Suppressor macrophage treated with lipopolysaccharide for 1 hour (primary cell): ENCODE data around the gene TCF12.
A peak's percentile ranks its signal among the peaks of the same experiment; 100 is the strongest.

Experiments used
- DNase-seq, 3 donors: peaks; one replicate each; pipeline ENCODE4 v3.0.0-alpha.2; 2020 to 2022

Gene TCF12

DNA sequence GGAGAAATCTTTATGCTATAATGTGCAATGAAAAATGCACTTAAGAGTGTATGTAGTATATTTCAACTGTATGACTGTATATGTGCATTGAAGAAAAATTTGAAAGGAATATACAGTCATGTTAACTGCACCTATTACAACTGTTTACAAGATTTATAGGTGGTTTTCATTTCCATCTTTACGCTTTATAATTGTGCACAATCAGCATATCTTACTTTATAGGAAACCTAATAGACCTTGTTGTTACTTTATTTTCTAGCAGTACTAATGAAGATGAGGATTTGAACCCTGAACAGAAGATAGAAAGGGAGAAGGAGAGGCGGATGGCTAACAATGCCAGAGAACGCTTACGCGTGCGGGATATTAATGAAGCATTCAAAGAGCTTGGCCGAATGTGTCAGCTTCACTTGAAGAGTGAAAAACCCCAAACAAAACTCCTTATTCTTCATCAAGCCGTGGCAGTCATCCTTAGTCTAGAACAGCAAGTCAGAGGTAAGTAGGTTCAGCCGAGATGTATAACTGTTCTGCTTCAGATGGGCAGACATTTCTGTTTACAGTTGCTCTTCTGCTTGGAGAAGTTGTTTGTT is 354.4 kb downstream of the TCF12 start:
- no peak for DNase-seq

GRCh38 chr15:57273402-57273801 is 355.0 kb downstream of the TCF12 start:
- no peak for DNase-seq

- no peak for DNase-seq
Measured at GRCh38 chr15:57278439-57278838, 360.0 kb downstream of the TCF12 start.

DNA sequence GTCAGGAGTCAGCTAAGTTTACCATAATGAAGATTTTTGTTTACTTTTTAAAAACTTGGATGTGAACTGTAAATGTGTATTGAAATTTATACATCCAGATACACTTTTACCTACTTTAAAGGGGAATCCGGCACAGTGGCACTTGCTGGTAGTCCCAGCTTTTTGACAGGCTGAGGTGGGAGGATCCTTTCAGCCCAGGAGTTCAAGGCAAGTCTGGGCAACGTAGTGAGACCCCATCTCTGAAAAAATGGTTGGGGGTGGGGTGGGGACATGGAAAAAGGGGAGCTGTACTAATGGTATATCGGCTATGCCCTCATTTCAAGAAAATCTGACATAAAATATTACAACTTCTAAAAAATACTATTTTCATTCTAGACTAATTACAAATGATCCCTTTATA is 362.0 kb downstream of the TCF12 start:
- no peak for DNase-seq

- DNase-seq: no peak
Measured at GRCh38 chr15:57281321-57281720, 362.9 kb downstream of the TCF12 start.

- peak; percentile 54 to 80 (median 79) for DNase-seq
Measured at GRCh38 chr15:57282686-57283085, 364.2 kb downstream of the TCF12 start.

DNA sequence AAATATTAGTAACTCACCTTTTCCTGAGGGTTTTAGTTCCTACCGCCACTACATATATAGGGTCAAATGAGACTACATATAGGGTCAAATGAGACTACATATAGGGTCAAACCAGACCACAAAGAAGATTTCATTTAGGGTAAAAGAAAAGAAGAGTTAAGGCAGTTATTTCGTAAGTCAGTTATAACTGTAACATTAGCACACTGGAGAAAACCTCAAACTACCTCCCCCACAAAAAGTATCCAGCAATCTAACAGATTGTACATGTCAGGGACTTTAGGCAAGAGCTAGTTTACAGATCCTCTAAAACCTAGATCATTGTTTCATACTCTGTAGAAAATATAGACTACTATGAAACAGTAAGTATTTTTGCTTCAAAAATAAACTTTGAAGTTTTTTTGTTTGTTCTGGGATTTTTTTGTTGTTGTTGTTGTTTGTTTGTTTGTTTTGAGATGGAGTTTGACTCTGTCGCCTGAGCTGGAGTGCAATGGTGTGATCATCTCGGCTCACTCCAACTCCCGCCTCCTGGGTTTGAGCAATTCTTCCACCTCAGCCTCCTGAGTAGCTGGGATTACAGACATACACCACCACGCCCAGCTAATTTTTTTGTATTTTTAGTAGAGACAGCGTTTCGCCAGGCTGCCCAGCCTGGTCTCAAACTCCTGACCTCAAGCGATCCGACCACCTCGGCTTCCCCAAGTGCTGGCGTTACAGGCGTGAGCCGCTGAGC is 365.5 kb downstream of the TCF12 start:
- peak; percentile 47 to 55 (median 47) for DNase-seq

DNA sequence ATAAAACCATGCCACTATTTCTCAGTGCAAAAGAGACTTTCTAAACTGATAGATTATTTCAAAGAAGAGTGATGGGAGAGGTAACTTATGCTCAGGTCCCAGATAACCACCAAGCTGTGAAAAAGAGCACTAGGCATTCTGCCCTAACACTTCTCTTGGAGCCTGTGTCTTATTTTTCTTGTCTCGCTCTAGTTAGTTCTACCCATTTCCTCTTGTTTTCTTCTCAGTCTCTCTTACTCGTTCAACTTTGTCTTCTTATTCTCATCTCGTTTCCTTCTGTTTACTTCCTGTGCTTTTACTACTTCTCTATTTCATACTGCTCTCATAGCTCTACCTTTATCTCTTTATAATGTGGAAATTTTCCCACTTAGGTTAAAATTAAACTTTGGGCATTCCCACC is 366.1 kb downstream of the TCF12 start:
- no peak for DNase-seq

GRCh38 chr15:57285386-57285785 is 366.9 kb downstream of the TCF12 start:
- no peak for DNase-seq

DNA sequence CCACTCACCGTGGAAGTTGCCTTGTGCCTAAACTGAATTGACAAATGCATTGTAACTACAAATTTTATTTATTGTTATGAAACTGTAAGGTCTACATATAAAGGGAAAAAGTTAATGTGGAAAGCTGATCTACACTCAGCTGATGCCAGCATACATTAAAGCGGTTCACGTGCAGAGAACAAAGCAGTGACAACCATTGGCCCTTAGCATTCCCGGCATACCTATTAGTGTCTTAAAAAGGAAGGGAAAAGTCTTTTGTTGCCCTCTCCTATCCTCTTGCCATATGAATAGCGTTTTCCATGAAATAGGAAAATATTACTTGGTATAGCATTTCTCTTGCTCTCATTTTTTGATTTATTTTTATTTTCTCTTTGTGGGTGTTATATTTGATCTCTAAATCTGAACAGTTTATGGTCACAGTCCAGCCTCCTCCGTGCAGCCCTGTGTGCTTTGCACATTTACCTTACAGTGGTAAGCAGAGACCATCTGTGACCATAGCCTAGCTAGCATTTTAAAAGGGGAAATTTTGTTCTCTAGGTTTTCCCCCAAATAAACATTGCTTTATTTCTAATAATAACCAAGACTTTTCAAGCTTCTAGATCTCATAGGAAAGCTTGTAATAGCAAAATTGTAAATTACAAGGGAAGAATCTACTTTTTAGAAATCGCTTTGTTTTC is 368.1 kb downstream of the TCF12 start:
- no peak for DNase-seq

- no peak for DNase-seq
Measured at GRCh38 chr15:57287123-57287521, 368.7 kb downstream of the TCF12 start.

- DNase-seq: no peak
Measured at GRCh38 chr15:57288926-57289580, 370.6 kb downstream of the TCF12 start.

- DNase-seq: peak; percentile 44 to 57 (median 53)
Measured at GRCh38 chr15:57290187-57290586, 371.7 kb downstream of the TCF12 start.

DNA sequence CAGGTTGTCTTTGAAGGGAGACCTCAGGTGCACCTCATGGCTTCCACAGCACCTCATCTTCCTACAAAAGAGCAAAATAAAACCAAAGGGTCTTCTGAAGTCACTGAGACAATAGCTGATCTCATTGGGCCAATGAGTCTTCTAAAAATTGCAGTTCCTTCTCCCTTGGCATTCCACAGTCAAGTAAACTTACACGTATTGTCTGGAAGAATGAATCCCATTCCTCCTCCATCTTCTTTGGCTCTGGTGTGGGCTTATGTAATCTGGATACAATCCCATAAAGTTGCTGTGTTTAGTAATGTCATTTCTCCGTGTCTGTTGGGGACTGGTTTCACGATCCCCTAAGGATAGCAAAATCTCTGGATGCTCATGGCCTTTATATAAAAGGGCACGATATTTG is 372.4 kb downstream of the TCF12 start:
- no peak for DNase-seq

DNA sequence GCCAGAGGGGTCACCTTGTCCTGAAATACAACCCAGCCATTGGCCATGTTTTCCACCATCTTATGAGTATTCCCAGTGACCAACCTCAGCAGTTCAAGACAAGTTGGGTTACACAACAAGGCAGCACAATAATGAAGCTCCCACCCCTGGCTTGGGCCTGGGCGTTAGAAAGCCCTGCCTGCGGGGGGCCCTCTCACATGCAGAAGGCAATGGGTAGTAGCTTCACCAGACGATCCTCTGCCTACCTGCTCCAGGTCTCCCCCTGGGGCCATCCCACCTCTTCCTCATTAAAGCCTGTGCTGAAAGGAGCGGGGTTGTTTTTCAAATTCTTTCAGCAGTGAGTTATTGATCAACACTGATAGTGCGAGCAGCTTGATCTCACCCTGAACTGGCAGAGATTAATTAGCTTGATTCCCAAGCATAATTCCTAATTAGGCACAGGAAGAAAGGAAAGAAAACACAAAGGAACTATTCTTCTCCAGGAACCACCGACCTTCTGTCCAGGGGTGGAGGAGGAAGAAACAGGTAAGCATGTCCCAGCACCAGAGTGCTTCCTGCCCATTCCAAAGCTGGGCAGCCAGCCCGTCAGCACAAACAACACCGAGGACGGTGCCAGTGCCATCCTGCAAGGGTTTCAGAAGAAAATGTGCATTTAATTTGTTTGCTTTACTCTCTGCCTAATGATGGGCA is 378.2 kb downstream of the TCF12 start:
- DNase-seq: no peak

GRCh38 chr15:57297163-57297593 is 378.7 kb downstream of the TCF12 start:
- no peak for DNase-seq

DNA sequence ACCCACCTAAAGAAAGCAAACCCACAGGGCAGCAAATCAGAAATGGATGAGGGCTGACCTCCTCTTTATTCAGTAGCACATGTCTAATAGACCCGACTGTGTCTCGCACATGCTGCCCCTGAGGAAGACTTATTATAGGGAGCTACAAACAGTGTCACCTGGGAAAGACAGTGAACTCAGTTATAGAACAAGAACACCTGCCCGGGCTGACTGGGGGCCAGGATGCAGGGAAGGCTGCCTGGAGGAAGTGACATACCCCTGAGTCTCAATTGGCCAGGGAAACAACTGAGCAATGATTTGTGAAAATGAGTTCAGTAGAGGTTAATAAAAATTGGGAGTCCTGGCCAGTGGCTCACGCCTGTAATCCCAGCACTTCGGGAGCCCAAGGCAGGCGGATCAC is 379.2 kb downstream of the TCF12 start:
- no peak for DNase-seq

GRCh38 chr15:57298204-57298603 is 379.8 kb downstream of the TCF12 start:
- DNase-seq: peak; percentile 86 to 92 (median 89)

DNA sequence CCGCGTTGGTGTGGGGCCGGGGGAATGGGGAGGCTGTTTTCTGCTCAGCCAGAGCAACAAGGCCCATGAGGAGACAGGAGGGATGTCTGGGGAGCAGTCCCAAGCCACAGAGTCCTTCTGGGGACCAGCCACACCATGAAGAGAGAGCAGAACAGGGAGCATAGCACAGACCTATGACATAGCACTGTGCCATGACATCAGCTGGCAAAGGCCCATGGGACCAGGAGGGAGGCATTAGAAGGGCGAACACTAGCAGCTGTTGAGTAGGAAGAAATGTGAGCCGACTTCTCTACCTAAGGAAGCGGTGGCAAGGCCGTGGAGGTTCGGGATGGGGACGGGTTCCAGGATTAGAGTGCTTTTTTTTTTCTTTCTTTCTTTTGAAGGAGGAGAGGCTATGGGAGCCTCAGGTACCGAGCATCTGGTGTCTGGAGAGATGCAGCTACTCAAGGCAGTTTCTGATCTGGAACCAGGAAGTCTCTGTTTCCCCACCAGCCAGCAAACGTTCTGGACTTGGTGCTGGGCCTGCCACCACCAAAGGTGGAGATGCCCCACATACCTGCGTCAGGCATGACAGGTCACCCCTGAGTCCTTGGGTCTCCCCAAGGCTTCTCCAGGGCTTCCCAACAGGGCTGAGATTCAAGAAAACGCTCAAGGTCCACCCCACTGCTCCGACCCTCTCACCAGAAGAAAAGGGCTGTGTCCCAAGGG is 380.6 kb downstream of the TCF12 start:
- peak in 1 of 3 donors; percentile 23 for DNase-seq

DNA sequence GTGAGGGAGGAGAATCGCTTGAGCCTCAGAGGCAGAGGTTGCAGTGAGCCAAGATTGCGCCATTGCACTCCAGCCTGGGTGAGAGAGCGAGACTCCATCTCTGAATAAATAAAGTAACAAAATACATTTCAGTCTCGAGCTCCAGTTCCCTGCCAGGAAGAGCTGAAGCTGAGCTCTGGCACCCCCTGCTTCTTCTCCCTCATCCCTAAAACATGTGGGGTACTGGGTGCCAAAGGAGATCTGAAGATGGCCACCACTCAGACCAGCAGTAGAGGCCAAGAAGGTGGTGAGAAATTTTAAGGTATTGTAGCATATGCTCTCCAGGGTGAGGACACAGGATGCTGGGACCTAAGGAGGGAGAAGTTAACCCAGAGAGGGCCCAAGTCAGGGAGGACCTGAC is 382.9 kb downstream of the TCF12 start:
- DNase-seq: no peak

DNA sequence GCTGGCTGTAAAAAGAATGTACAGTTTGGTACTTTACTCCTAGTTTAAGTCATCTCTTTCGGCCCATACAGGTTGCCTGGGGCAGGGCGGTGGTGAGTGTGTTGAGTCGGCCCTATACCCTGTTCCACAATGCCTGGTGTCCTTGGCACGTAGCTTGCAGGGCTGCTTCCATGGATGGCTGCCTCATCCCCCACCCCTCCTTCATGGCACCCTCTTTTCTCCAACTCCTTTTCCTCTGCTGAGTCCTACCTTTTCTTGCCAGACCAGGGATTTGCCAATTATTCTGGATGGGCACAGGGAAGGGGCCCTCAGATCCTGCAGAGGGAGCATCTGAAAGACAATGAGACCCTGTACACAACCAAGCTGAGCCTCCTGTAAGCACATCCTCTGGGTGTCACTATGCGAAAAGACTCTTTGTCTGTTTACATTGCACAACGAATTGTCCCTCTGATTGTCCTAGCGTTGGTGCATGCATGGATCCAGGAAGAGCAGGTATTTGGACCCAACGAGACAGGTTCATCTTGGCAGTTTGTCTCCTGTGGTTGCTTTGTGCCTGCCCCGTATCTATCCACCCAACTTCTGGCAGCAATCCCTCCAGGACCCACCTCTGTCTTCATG is 384.3 kb downstream of the TCF12 start:
- DNase-seq: no peak

DNA sequence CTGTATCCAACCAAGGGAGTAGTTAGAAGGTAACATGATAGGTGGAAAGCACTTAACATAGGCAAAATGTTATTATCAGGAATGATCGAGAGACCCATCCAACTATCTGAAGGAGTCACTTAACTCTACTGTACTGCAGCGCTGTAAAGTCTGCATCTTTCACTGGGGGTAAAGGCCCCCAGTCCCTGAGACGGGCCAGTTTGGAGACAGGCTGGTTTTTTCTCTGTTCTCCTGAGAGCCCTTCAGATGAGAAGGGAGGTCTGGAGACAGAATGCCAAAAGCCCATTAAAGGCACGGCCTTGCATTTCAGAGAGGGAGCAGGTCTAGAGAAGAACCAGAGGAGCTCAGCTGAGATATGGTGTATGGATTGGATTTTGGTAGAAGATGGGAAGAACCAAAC is 386.6 kb downstream of the TCF12 start:
- DNase-seq: no peak
